ENCODE results near the gene FAM118B. TPM values are rescaled to one million over a fixed set of nuclear protein-coding genes. Genes with fewer than 3 reads are reported as not detected.

Gene FAM118B
- total RNA-seq, 2 experiments from 2014 or later: 1.0 to 1.8 TPM

GRCh38 chr11:126219547-126219946, 8.0 kb downstream of the FAM118B start:
- Histone ChIP-seq H3K4me3 (ENCODE audit: low read length) (no peak overlapping the region), H3K27me3 (ENCODE audit: control insufficient read depth in 1 of 2, insufficient read depth in 2 of 2, low read length in 2 of 2) (no peaks in the 10 kb centered on the region), H3K36me3 (ENCODE audit: insufficient read depth, low read length) (no peaks in the 10 kb centered on the region), H3K4me1 (ENCODE audit: insufficient read depth, low read length) (no peaks in the 10 kb centered on the region), H3K27ac (ENCODE audit: low read depth in 1 of 2, low read length in 2 of 2) (no peak overlapping the region), H3K9me3 (ENCODE audit: control insufficient read depth in 1 of 2, insufficient read depth in 1 of 2, low read length in 2 of 2) (no peaks in the 10 kb centered on the region)
- no peaks in the 10 kb centered on the region for H3K27me3 Mint-ChIP-seq
- DNase-seq (no peak), ATAC-seq (ENCODE audit: poor library complexity) (no peak)
- peaks cover 32% of the 10 kb centered on the region for H3K4me1 Mint-ChIP-seq (ENCODE audit: low read depth)
- intact Hi-C loops (cut with DNase I, micrococcal nuclease): loop anchor here (10.0 kb wide), 3 partner anchors 155 to 1265 kb away; partner anchors contain the start of genes CCDC15 (in 1 of the 2), CDON (in 1 of the 2) and STT3A (in 1 of the 2)
- no peaks in the 10 kb centered on the region for H3K9me3 Mint-ChIP-seq
- TF ChIP-seq CTCF (IDR thresholded peaks at IDR 0.05): no peak
- POLR2A ChIA-PET: no interaction called here
- CTCF ChIA-PET: no interaction called here
- no peaks in the 10 kb centered on the region for H3K36me3 Mint-ChIP-seq (ENCODE audit: low read depth)
- no peak overlapping the region for H3K27ac Mint-ChIP-seq
- no peak overlapping the region for H3K4me3 Mint-ChIP-seq

- CTCF ChIA-PET: no interaction called here
- H3K4me3 Mint-ChIP-seq: no peak overlapping the region
These were observed 13.2 kb downstream of the FAM118B start for GRCh38 chr11:126224647-126225294.

GRCh38 chr11:126225295-126225665, 13.7 kb downstream of the FAM118B start:
- ChIA-PET POLR2A (no interaction called here), CTCF (no interaction called here)
- Histone ChIP-seq H3K36me3 (ENCODE audit: insufficient read depth, low read length) (no peaks in the 10 kb centered on the region), H3K9me3 (ENCODE audit: control insufficient read depth in 1 of 2, insufficient read depth in 1 of 2, low read length in 2 of 2) (no peaks in the 10 kb centered on the region), H3K27ac (ENCODE audit: low read depth in 1 of 2, low read length in 2 of 2) (no peak overlapping the region), H3K4me1 (ENCODE audit: insufficient read depth, low read length) (no peaks in the 10 kb centered on the region), H3K27me3 (ENCODE audit: control insufficient read depth in 1 of 2, insufficient read depth in 2 of 2, low read length in 2 of 2) (no peaks in the 10 kb centered on the region), H3K4me3 (ENCODE audit: low read length) (no peak overlapping the region)
- DNase-seq: no peak
- peaks cover 4% of the 10 kb centered on the region for H3K36me3 Mint-ChIP-seq (ENCODE audit: low read depth)
- ATAC-seq (ENCODE audit: poor library complexity): no peak
- no peak overlapping the region for H3K4me3 Mint-ChIP-seq
- no peak for TF ChIP-seq CTCF (IDR thresholded peaks at IDR 0.05)
- H3K9me3 Mint-ChIP-seq: no peaks in the 10 kb centered on the region
- no peaks in the 10 kb centered on the region for H3K27me3 Mint-ChIP-seq
- H3K27ac Mint-ChIP-seq: no peak overlapping the region
- H3K4me1 Mint-ChIP-seq (ENCODE audit: low read depth): peaks cover 5% of the 10 kb centered on the region
- intact Hi-C loops (cut with DNase I, micrococcal nuclease): no loop called here

More at GRCh38 chr11:126224647-126225294, 13.2 kb downstream of the FAM118B start:
- H3K27me3 Mint-ChIP-seq: no peaks in the 10 kb centered on the region
- POLR2A ChIA-PET: no interaction called here
- no peak overlapping the region for H3K27ac Mint-ChIP-seq
- Histone ChIP-seq H3K9me3 (ENCODE audit: control insufficient read depth in 1 of 2, insufficient read depth in 1 of 2, low read length in 2 of 2) (no peaks in the 10 kb centered on the region), H3K4me3 (ENCODE audit: low read length) (no peak overlapping the region), H3K4me1 (ENCODE audit: insufficient read depth, low read length) (no peaks in the 10 kb centered on the region), H3K27ac (ENCODE audit: low read depth in 1 of 2, low read length in 2 of 2) (no peak overlapping the region), H3K27me3 (ENCODE audit: control insufficient read depth in 1 of 2, insufficient read depth in 2 of 2, low read length in 2 of 2) (no peaks in the 10 kb centered on the region), H3K36me3 (ENCODE audit: insufficient read depth, low read length) (no peaks in the 10 kb centered on the region)
- intact Hi-C loops (cut with DNase I, micrococcal nuclease): no loop called here
- peaks cover 5% of the 10 kb centered on the region for H3K4me1 Mint-ChIP-seq (ENCODE audit: low read depth)
- no peak for DNase-seq
- no peak for ATAC-seq (ENCODE audit: poor library complexity)
- no peaks in the 10 kb centered on the region for H3K9me3 Mint-ChIP-seq
- H3K36me3 Mint-ChIP-seq (ENCODE audit: low read depth): peaks cover 4% of the 10 kb centered on the region
- no peak for TF ChIP-seq CTCF (IDR thresholded peaks at IDR 0.05)

Measured in CD4-positive, alpha-beta T cell (primary cell).